Germinal center (tissue), 1 donor: ENCODE measurements around the gene INSYN2B.
"Not testable (repeated sequence)": the region's sequence is repeated elsewhere in the genome, so short reads cannot be mapped to it uniquely, and the experiment has no call there.

ENCODE experiments used
- DNase-seq: peaks from one replicate; pipeline ENCODE4 v3.0.0; 2012; ENCODE audit warnings: mixed read lengths, low spot score

INSYN2B gene

GRCh38 chr5:169848792-169849191 lies 131.5 kb downstream of the INSYN2B start:
- DNase-seq: no peak

DNA sequence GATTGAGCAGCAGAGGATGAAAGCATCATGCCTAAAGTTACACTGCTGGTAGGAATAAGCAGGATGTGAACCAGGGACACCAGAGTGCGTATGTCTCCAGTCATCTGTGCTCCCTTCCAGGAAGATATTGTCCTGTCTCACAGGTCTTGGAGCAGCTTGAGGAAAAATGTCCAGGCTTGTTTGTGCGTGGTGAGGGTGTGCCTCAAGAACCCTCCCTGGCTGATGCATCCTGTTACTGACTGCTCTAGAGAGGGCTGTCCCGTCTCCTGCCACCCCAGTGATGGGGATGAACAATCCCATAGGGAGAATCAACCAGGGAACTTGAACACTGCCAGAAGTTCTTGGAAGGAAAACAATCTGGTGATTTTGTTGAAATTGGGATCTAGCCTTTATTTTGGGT lies 132.0 kb downstream of the INSYN2B start:
- no peak for DNase-seq

DNA sequence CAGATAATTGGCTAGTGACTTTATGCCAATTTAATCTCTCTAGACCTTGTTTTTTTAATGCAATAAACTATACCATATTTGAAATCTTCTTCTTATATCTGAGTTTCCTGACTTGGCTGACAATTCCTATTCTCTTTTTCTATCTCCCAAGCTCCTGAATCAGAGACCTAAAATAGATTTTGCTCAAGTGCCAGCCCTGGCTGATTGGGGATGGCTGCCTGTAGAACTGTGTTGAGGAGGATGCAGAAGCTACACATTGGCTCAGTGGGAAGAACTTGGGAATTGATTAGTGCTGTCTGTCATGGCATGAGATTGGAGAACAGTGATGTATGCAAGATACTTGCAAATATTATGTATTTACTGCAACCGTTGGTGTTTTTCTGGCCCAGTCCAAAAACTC lies 132.8 kb downstream of the INSYN2B start:
- no peak for DNase-seq

- no peak for DNase-seq
Observed at GRCh38 chr5:169842699-169843098, 137.6 kb downstream of the INSYN2B start.

DNA sequence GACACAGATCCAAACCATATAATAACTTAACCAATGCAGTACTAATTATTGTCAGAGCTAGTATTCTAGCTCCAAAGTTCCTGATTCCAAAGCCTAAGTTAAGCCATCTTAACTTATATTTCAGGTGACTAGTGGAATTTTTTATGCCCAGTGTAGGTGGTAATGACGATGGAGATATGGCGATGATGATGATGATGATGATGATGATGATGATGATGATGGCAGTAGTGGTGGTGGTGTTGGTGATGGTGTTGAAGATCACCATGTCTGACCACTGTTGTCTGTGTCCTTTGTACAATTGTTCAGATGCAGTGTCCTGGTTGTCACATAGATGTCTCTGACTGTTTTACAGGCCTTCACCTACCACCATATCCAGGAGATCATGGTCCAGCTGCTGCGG lies 139.9 kb downstream of the INSYN2B start:
- no peak for DNase-seq

GRCh38 chr5:169838688-169839087 lies 141.6 kb downstream of the INSYN2B start:
- DNase-seq: no peak

- no peak for DNase-seq
Observed at GRCh38 chr5:169837686-169838085, 142.6 kb downstream of the INSYN2B start.

DNA sequence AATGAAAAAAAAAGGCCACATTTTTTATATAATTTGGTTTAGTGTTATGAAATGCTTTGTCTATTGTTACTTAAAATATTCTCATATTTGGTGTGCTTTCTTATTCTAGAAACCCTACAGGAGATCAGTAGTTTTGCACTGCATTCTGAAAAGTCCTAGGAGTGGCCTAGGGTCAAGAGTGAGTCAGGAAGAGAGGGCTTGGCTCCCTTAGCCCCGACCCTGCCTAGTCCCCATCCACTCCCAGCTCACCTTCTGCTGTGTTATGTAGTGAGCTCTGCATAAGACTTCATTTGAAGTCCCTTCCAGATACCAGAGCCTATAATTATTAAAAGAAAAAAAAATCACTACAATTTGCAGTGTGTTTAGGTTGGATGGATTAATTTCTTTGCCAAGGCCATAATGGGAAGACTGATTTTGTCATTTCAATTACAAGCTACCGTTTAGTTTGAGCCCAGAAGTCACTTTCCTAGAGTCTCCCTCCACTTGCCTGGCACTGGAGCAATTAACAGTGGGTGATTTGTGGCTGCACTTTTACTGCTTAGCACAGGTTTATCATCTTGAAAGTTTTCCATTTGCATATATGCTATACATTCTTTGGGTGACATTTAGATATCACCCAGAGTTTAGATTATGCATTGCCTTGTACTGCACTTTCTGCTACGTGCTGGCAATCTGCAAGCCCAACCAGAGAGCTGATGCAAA lies 143.3 kb downstream of the INSYN2B start:
- no peak for DNase-seq

DNA sequence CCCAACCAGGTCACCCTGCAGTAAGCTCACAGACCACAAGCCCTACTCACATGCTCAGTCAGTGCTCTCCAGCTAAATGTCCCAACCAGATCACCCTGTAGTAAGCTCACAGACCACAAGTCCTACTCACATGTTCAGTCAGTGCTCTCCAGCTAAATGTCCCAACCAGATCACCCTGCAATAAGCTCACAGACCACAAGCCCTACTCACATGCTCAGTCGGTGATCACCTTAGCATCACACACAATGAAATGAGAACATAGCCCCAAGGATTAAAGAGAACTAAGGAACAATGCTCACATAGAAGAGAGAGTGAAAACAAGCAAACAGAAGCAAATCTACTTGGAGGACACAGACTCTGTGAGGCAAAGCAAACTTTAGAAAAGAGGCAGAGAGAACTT lies 145.8 kb downstream of the INSYN2B start:
- not testable (repeated sequence) for DNase-seq

DNA sequence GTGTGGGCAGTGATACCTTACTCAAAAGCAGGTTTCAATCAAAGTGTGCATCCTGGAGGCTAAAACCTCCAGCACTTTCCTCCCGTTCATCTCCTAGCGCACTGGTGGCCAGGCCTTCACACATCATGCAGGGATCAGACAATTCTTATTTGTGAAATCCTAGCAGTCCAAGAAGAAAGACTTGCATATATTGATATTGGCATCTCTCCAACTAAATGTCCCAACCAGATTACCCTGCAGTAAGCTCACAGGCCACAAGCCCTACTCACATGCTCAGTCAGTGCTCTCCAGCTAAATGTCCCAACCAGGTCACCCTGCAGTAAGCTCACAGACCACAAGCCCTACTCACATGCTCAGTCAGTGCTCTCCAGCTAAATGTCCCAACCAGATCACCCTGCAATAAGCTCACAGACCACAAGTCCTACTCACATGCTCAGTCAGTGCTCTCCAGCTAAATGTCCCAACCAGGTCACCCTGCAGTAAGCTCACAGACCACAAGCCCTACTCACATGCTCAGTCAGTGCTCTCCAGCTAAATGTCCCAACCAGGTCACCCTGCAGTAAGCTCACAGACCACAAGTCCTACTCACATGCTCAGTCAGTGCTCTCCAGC lies 146.5 kb downstream of the INSYN2B start:
- DNase-seq: not testable (repeated sequence)

DNA sequence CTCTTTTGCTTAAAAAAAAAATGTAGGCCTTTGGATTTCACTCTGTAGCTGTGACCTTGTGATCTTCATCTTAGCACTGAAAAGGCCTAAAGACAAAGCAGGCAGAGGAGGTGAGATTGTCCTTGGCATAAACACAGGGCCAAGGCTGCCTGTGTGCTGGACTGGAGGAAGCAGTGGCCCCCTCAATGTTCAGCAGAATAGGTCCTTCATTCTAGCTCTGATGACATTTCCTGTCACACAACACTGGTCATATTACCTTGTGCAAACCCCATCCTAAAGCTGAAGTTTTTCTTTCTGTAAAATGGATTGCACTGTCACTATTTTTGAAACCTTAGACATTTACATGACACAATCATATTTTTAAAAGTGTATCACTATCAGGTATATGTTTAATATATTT lies 147.4 kb downstream of the INSYN2B start:
- DNase-seq: no peak

GRCh38 chr5:169832304-169832703 lies 148.0 kb downstream of the INSYN2B start:
- DNase-seq: no peak

DNA sequence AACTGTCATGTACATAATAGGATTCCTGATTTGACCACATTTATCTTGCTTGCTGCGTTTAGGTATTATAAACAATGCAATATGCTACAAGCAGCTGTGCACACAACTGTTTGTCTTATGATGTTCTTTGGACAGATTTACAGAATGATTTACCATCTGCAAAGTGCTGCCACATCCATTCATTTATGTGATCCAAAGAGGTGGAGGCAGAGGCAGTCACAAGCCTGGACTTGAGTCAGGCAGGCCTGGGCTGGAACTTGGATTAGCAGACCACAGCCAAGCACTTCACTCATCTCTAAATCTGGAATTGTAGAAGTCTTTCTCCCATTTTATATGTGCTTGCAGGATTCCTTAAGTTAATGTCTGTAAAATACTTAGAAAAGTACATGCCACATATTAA lies 149.0 kb downstream of the INSYN2B start:
- DNase-seq: no peak

- DNase-seq: no peak
Observed at GRCh38 chr5:169828385-169828784, 151.9 kb downstream of the INSYN2B start.

GRCh38 chr5:169827769-169828168 lies 152.5 kb downstream of the INSYN2B start:
- no peak for DNase-seq

DNA sequence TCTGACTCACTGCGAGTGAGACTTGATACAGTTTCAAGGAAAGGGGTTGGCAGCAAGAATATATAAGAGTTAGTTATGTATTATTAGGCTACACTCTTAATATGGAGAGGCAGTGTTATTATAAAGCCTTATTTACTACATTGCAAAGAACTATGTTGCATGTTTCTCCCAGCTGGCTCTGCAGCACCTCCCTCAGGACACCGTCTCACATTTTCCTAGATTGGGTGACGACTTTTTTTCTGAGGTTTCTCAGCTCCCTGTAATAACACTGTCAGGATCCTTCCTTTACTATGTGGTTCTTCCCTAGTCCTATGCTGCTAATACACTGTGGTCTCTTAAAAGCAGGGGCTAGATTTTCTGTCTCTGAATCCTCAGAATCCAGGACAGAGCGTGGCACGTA lies 153.7 kb downstream of the INSYN2B start:
- DNase-seq: no peak

- DNase-seq: no peak
Observed at GRCh38 chr5:169817031-169817430, 163.3 kb downstream of the INSYN2B start.

GRCh38 chr5:169814522-169814921 lies 165.8 kb downstream of the INSYN2B start:
- no peak for DNase-seq
